GM19372 (cell line): ENCODE data around the gene PHAF1.

Experiments
- ATAC-seq: cut with Tn5 transposase; IDR thresholded peaks from one replicate; pipeline ENCODE4 v1.9.1; 2021; ENCODE audit warnings: mild to moderate bottlenecking, low read depth, moderate library complexity; ENCODE audit not compliant: unreplicated experiment

PHAF1 gene

GRCh38 chr16:67109407-67110135, at the start of gene PHAF1:
Gene PHAF1, plus strand, starts transcription at chr16:67109941. Its CDS starts 235 bp downstream, at chr16:67110176.
- peak; percentile 81 for ATAC-seq

- ATAC-seq = no peak
These were observed 46.7 kb upstream of the PHAF1 start for GRCh38 chr16:67063008-67063407.

DNA sequence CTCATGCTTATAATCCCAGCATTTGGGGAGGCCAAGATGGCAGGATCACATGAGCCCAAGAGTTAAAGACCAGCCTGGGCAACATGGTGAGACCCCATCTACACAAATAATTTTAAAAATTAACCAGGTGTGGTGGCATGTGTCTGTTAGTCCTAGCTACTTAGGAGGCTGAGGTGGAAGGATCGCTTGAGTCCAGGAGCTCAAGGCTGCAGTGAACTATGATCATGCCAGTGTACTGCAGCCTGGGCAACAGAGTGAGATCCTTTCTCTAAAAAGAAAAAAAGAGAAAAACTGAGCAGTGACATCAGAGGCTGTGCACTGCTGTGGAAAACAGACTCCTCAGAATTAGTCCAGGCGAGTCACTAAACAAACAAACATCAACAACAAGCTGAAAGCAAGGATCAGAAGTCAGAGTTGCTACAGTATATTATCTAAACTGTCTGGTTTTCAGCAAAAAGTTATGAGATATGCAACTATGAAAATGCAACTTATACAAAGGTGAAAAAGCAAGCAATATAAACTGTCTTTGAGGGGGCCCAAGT, 41.5 kb upstream of the PHAF1 start:
- no peak for ATAC-seq

DNA sequence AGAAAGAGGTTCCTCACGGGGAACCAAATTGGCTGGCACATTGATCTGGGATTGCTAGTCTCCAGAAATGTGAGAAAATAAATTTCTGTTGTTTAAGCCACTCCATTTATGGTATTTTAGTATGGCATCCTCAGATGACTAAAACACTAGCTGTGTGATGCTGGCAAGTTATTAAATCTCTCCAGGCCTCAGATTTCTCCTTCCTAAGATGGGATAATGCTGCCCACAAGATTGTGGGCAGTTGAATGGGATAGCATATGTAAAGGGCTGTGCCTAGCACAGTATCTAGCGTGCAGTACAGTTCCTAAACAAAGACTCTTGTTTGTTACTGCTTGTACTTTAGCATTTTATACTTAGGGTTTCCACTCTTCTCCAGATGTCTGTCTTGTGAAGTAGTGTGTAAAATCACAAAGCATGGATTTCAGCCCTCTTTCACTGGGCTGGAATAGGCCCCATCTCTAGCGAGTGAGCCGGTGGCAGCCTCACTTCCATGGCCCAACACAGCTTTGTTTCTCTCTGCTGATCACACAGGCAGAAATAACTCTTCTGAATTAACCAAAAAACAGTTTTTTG, 38.2 kb upstream of the PHAF1 start:
- ATAC-seq = no peak

DNA sequence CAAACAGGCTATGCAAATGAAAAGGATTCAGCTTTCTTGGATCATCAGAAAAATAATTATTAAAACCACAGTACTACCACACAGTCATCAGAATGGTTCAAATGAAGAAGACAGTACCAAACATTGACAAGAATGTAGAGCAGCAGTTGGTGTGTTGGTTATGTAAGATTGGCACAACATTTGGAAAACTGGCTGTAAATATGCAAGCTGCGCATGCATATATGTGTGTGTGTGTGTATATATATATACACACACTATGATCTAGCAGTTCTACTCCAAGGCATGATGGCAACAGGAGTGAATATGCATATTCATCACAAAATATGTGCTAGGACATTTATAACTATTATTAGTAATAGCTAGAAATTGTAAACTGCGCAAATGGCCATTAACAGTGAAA, 34.4 kb upstream of the PHAF1 start:
- ATAC-seq = no peak

GRCh38 chr16:67077871-67078270, 31.9 kb upstream of the PHAF1 start:
- no peak for ATAC-seq

DNA sequence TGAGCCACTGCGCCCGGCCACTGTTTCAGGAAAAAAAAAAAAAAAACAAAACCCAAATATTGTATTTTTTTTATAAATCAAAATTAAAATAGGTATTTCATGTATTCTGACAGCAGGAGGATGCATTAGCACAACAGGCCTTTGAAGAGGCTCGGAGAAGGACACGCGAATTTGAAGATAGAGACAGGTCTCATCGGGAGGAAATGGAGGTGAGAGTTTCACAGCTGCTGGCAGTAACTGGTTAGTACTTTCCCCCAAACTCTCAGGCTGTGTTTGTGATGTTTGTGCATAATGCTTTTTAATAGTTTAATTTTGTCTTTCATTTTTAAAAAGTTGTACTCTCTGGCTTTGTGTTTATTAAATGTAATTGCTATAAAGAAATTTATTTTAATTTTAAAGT, 27.6 kb upstream of the PHAF1 start:
- ATAC-seq = no peak

- no peak for ATAC-seq
These were observed 26.9 kb upstream of the PHAF1 start for GRCh38 chr16:67082891-67083290.

- ATAC-seq = peak; percentile 59
These were observed 25.3 kb upstream of the PHAF1 start for GRCh38 chr16:67084345-67085028.

- ATAC-seq = no peak
These were observed 22.9 kb upstream of the PHAF1 start for GRCh38 chr16:67086822-67087221.

DNA sequence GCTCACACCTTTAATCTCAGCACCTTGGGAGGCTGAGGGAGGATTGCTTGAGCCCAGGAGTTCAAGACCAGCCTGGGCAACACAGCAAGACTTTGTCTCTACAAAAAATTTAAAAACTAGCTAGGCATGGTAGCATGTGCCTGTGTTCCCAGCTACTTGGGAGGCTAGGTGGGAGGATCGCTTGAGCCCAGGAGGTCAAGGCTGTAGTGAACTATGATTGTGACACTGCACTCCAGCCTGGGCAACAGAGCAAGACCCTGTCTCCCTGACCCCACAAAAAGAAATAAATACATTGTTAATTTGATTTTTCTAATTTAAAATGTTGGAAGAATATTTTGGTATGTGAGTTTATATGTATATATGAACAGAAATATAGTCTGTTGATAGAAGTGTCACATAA, 22.4 kb upstream of the PHAF1 start:
- ATAC-seq = no peak

DNA sequence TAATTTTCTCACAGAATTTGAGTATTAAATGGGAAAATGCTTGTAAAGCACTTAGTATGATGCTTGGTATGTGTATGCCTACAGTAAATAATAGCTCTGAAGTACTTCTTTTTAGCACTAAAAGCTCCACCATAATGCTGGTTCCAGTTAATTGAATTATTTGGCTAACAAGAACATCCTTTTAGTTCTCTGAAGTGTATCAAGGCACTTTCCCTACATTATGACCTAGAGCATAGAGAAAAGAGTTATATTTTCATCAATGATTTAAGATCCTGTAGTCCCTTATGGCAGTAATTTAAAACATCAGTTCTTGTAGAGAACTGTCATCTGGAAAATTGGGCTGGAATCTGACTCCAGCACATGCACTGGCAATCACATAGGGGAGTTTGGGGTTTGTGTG, 21.9 kb upstream of the PHAF1 start:
- ATAC-seq = no peak

DNA sequence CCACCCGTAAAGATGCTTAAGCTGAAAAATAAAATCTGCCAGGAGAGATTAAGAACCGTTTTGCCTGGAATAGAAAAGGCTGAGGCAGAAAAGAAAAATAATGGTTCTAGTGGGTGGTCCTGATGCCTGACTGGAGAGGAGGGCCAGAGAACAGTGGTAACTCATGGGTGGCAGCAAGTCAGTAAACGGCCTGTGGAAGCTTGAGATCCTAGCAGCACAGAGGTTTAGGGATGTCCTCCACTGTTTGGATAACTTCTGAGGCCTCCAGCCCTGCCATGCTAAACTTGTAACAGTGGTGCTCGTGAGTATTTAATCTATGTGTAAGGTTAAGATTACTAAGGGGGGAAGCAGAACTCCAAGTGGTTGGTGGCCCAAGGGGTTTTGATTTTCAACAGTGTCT, 21.2 kb upstream of the PHAF1 start:
- ATAC-seq = no peak

DNA sequence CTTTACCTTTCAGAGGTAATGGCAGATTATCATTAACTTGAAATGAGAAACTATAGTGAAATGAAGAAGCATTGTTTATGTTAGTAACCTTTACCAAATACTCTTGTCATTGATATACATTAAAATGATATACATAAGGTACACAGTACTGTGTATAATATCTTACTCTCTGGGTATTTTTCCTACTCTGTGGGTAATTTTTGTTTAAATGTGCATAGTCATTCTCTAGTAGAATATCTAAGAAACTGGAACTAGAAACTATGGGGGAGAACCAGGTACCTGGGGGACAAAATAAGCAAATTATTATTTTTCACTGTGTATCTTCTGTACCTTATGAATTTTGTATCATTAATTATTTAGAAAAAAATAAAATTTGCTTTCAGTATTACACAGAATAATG, 20.6 kb upstream of the PHAF1 start:
- no peak for ATAC-seq

DNA sequence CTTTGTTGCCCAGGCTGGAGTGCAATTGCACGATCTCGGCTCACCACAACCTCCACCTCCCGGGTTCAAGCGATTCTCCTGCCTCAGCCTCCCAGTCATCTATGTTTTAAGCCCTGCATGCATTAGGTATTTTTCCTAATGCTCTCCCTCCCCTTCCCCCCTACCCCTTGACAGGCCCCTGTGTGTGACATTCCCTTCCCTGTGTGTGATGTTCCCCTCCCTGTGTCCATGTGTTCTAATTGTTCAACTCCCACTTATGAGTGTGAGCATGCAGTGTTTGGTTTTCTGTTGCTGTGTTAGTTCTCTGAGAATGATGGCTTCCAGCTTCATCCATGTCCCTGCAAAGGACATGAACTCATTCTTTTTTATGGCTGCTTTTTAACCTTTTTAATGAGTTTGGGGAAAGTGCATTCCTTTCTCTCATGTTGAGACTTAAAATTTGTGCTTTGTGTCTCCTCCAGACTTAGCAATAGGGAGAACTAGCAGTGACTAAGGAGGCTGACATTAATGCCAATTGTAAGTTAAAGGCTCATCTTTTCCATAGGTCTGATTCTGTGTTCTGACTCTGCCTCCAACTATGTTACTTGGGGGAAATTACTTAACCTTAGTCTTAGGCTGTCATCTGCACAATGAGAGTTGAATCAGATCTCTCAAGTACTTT, 17.7 kb upstream of the PHAF1 start:
- no peak for ATAC-seq

- no peak for ATAC-seq
These were observed 16.5 kb upstream of the PHAF1 start for GRCh38 chr16:67093098-67093726.

- ATAC-seq = no peak
These were observed 11.1 kb upstream of the PHAF1 start for GRCh38 chr16:67098599-67098998.

DNA sequence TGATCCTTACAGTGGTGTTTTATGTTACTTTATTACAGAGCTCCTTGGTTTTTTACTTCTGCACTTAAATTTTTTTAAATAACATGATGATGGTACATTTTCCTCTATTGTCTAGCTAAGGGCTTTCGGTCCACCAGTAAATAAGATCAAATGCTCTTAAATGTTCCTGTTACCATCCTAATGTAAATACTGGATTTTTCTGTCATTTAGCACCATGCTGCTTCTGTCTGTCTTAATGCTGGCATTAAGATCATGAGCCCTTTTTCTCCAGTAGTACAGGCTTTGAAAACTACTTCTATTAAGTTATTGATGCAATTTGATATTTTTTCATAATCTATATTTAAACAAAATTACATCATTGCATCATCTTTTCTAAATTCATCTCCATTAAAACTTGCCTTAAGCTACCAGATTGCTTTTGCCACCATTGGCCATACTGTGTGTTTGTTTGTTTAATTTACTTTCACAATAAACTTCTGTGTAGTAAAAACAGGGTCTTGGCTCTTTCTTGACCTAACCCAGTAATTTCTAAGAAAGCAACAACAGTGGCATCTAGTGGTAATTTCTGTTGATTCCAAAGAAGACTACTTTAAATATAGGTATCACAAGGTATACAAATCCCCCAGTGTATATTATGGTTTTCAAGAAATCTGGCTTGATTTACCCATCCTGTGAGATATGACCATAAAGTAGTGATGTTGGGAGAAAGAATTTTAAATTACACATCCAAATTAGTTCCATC, 9.0 kb upstream of the PHAF1 start:
- no peak for ATAC-seq

- ATAC-seq = no peak
These were observed 8.2 kb upstream of the PHAF1 start for GRCh38 chr16:67101311-67102082.
